Liver (tissue), 3 donors: ENCODE results near the gene SPRN.

Source experiments
- HNF4A ChIP-seq, 2 donors: conservative IDR thresholded peaks; 2 replicates each; pipeline ENCODE4 v1.6.1; 2016; ENCODE audit warnings: antibody characterized with exemption in 2 of 2, mild to moderate bottlenecking in 2 of 2
- NR2F2 ChIP-seq: IDR thresholded peaks from 2 replicates; pipeline ENCODE4 v1.6.1; 2016; ENCODE audit warnings: antibody characterized with exemption
- RAD21 ChIP-seq, 2 donors: IDR thresholded peaks; 2 replicates each; pipeline ENCODE4 v1.6.1; 2016; ENCODE audit warnings: antibody characterized with exemption in 2 of 2, mild to moderate bottlenecking in 2 of 2
- SP1 ChIP-seq: IDR thresholded peaks from 2 replicates; pipeline ENCODE4 v1.6.1; 2018; ENCODE audit warnings: antibody characterized with exemption, mild to moderate bottlenecking
- TAF1 ChIP-seq: conservative IDR thresholded peaks from 2 replicates; pipeline ENCODE4 v1.6.1; 2016; ENCODE audit warnings: antibody characterized with exemption, mild to moderate bottlenecking
- TF ChIP-seq, protein P1 (sequence below): fragments of 150-350 bp; IDR thresholded peaks from 2 replicates; pipeline ENCODE4 v1.5.1; 2017; ENCODE audit warnings: improper control_type of control experiment, low read depth, low read length; ENCODE audit not compliant: missing input control
- TF ChIP-seq, protein P2 (sequence below): IDR thresholded peaks from 2 replicates; pipeline ENCODE4 v1.6.1; 2016; ENCODE audit warnings: antibody characterized with exemption
- TF ChIP-seq, protein P3 (sequence below): IDR thresholded peaks from 2 replicates; pipeline ENCODE4 v1.6.1; 2016; ENCODE audit warnings: antibody characterized with exemption
- TF ChIP-seq, protein P4 (sequence below): IDR thresholded peaks from 2 replicates; pipeline ENCODE4 v1.6.1; 2016; ENCODE audit warnings: antibody characterized with exemption
- donor health status: healthy.
- donor health status: healthy.

DNA sequence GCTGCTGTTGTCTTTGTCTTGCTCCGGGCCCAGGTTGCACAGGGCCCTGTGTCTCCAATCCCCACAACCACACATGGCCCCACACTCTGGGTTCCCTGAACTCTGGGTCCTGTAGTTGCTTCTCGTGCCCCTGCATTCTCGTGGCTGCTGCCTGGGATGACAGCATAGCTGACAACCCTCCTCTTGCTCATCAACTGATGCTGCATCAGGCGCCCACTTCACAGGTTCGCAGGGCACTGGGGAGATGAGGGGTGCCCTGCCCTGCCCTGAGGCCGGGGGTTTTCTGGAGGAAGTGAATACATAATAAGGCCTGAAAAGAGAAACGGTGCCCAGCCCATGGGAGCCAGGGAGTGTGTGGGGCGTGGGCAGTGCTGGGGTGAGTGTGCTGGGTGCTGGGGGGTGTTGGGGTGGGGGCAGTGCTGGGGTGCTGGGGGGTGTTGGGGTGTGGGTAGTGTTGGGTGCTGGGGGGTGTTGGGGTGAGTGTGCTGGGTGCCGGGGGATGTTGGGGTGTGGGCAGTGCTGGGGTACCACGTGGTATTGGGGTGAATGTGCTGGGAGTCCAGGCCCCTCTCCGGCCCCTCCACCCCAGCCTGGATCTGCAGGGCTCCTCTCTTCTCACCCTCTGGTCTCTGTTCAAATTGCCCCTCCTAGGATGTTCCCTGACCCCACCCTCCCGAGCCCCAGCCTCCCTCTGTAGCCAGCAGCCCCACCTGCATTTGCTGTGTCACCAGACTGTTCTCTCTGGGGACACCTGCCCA lies 32.5 kb downstream of the SPRN start:
- TF ChIP-seq TAF1 (no peak), NR2F2 (no peak), HNF4A (conservative IDR thresholded peaks at IDR 0.05) (no peak), SP1 (no peak), RAD21 (IDR thresholded peaks at IDR 0.05) (no peak)
- TF ChIP-seq, protein P1, sequence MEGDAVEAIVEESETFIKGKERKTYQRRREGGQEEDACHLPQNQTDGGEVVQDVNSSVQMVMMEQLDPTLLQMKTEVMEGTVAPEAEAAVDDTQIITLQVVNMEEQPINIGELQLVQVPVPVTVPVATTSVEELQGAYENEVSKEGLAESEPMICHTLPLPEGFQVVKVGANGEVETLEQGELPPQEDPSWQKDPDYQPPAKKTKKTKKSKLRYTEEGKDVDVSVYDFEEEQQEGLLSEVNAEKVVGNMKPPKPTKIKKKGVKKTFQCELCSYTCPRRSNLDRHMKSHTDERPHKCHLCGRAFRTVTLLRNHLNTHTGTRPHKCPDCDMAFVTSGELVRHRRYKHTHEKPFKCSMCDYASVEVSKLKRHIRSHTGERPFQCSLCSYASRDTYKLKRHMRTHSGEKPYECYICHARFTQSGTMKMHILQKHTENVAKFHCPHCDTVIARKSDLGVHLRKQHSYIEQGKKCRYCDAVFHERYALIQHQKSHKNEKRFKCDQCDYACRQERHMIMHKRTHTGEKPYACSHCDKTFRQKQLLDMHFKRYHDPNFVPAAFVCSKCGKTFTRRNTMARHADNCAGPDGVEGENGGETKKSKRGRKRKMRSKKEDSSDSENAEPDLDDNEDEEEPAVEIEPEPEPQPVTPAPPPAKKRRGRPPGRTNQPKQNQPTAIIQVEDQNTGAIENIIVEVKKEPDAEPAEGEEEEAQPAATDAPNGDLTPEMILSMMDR = no peak
- TF ChIP-seq, protein P2, sequence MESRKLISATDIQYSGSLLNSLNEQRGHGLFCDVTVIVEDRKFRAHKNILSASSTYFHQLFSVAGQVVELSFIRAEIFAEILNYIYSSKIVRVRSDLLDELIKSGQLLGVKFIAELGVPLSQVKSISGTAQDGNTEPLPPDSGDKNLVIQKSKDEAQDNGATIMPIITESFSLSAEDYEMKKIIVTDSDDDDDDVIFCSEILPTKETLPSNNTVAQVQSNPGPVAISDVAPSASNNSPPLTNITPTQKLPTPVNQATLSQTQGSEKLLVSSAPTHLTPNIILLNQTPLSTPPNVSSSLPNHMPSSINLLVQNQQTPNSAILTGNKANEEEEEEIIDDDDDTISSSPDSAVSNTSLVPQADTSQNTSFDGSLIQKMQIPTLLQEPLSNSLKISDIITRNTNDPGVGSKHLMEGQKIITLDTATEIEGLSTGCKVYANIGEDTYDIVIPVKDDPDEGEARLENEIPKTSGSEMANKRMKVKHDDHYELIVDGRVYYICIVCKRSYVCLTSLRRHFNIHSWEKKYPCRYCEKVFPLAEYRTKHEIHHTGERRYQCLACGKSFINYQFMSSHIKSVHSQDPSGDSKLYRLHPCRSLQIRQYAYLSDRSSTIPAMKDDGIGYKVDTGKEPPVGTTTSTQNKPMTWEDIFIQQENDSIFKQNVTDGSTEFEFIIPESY = no peak
- TF ChIP-seq, protein P3, sequence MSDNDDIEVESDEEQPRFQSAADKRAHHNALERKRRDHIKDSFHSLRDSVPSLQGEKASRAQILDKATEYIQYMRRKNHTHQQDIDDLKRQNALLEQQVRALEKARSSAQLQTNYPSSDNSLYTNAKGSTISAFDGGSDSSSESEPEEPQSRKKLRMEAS = no peak
- TF ChIP-seq, protein P4, sequence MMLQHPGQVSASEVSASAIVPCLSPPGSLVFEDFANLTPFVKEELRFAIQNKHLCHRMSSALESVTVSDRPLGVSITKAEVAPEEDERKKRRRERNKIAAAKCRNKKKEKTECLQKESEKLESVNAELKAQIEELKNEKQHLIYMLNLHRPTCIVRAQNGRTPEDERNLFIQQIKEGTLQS = no peak
